Measurements from ENCODE around the gene ADH5. TPM values are rescaled to one million over a fixed set of nuclear protein-coding genes. Genes with fewer than 3 reads are reported as not detected.

ADH5 gene
- total RNA-seq, 1 experiment from 2014 or later, result 64.3 TPM

DNA sequence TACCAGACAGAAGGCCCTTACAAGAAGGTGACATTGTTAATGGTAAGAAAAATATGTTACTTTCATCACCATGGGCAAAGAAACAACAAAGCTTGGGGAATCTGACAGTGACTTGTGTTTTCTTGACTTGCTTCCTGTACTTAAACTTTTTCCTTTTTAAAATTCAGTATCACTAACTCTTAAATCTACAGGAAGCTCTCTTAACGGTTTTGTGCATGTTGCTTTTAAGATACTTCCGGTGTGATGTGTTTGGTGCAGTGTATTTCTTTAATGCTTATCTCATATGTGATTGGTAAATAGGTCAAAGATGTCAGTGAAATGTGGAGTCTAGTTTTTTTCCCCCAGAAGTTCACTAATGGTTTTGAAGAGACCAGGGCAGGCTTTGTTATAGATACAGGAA is 45.2 kb downstream of the ADH5 start:
- Histone ChIP-seq H3K9me2 (replicated peaks; ENCODE audit: insufficient read depth, low read length) (no peaks in the 10 kb centered on the region), H4K20me1 (ENCODE audit: insufficient read depth, low read depth, low read length) (no peaks in the 10 kb centered on the region), H3K4me1 (ENCODE audit: low read length) (no peaks in the 10 kb centered on the region), H2AFZ (ENCODE audit: low read length) (no peak overlapping the region), H3K27ac (ENCODE audit: low read length) (no peak overlapping the region), H3K4me2 (ENCODE audit: low read depth, low read length, poor library complexity, severe bottlenecking) (no peak overlapping the region), H3K9me3 (ENCODE audit: low read length) (peaks cover 5% of the 10 kb centered on the region; the same call in 1 of the 2 replicates), H3K4me3 (ENCODE audit: low read length) (no peak overlapping the region), H3K27me3 (ENCODE audit: low read length) (no peaks in the 10 kb centered on the region), H3K36me3 (ENCODE audit: insufficient read depth, low read length) (peaks cover 45% of the 10 kb centered on the region), H3K79me2 (ENCODE audit: low read length) (peaks cover 65% of the 10 kb centered on the region), H3K9ac (ENCODE audit: low read length) (no peak overlapping the region)
- no peak for DNase-seq

DNA sequence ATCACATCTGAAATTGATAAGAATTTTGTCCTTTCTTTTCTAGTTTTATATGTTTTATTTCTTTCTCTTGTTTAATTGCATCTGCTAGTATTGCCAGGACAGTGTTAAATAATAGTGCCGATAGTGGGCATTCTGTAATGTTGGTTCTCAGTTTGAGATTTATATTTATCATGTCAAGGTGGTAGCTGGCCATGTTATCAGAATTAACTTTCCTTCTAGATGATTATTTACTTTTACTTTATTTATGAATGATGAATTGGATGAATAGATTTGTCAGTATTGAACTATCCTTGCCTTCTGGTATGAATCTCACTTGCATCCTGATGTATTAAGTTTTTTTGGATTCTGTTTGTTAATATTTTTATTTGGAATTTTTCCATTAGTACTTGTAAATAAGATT is 50.4 kb downstream of the ADH5 start:
- DNase-seq, result no peak
- H3K9ac ChIP-seq (ENCODE audit: low read length), result no peak overlapping the region
- peaks cover 69% of the 10 kb centered on the region for H3K36me3 ChIP-seq (ENCODE audit: insufficient read depth, low read length)
- H4K20me1 ChIP-seq (ENCODE audit: insufficient read depth, low read depth, low read length), result no peaks in the 10 kb centered on the region
- no peak overlapping the region for H3K4me3 ChIP-seq (ENCODE audit: low read length)
- H2AFZ ChIP-seq (ENCODE audit: low read length), result no peak overlapping the region
- H3K79me2 ChIP-seq (ENCODE audit: low read length), result peaks cover 74% of the 10 kb centered on the region
- H3K27ac ChIP-seq (ENCODE audit: low read length), result no peak overlapping the region
- H3K9me2 ChIP-seq (replicated peaks; ENCODE audit: insufficient read depth, low read length), result no peaks in the 10 kb centered on the region
- no peaks in the 10 kb centered on the region for H3K27me3 ChIP-seq (ENCODE audit: low read length)
- peaks cover 20% of the 10 kb centered on the region for H3K9me3 ChIP-seq (ENCODE audit: low read length)
- H3K4me2 ChIP-seq (ENCODE audit: low read depth, low read length, poor library complexity, severe bottlenecking), result no peak overlapping the region
- no peaks in the 10 kb centered on the region for H3K4me1 ChIP-seq (ENCODE audit: low read length)

DNA sequence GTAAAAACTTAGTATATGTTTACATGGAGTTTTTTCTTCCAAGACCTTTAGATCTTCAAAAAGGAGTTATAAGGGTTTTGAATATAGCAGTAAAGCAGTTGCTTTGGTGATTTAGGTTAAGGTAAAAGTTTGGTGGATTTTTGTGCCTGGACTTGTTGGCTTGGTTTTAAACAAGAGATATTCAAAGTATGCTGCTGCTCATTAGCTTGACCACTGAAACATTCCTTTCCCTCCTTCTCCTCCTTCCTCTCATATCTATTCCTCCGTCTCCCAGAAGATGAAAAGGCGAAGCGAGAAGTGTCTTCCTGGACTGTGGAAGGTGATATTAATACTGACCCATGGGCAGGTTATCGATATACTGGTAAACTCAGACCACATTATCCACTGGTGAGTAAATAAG is 54.6 kb downstream of the ADH5 start:
- Histone ChIP-seq H3K36me3 (ENCODE audit: insufficient read depth, low read length) (peaks cover 86% of the 10 kb centered on the region), H3K9me2 (replicated peaks; ENCODE audit: insufficient read depth, low read length) (no peaks in the 10 kb centered on the region), H3K79me2 (ENCODE audit: low read length) (peaks cover 94% of the 10 kb centered on the region), H3K27ac (ENCODE audit: low read length) (no peak overlapping the region), H3K4me1 (ENCODE audit: low read length) (peaks cover 10% of the 10 kb centered on the region), H2AFZ (ENCODE audit: low read length) (no peak overlapping the region), H3K9ac (ENCODE audit: low read length) (no peak overlapping the region), H3K4me2 (ENCODE audit: low read depth, low read length, poor library complexity, severe bottlenecking) (no peak overlapping the region), H3K4me3 (ENCODE audit: low read length) (no peak overlapping the region), H3K9me3 (ENCODE audit: low read length) (peaks cover 20% of the 10 kb centered on the region), H3K27me3 (ENCODE audit: low read length) (no peaks in the 10 kb centered on the region), H4K20me1 (ENCODE audit: insufficient read depth, low read depth, low read length) (no peaks in the 10 kb centered on the region)
- DNase-seq, result no peak

DNA sequence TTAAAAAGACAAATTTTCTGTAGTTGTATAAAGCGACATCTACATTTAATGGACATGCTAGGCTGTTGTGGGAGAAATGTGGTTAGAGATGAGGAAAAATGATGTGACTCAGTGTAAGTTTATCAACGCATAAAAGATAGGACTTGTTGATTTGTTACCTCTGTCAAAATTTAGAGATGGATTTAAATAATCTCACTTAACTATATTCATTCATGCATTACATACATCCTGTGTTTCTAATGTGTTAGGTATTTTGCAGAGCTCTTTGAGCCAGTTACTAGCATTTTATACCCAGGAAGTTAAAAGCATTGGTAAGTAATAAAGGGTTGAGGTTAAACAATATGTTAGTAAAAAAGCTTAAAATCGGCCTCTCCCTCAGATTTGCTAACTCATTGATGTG is 58.7 kb downstream of the ADH5 start:
- Histone ChIP-seq H3K4me3 (ENCODE audit: low read length) (no peak overlapping the region), H3K4me1 (ENCODE audit: low read length) (peaks cover 20% of the 10 kb centered on the region), H3K27ac (ENCODE audit: low read length) (no peak overlapping the region), H3K9me3 (ENCODE audit: low read length) (peaks cover 5% of the 10 kb centered on the region; the same call in 1 of the 2 replicates), H2AFZ (ENCODE audit: low read length) (no peak overlapping the region), H3K4me2 (ENCODE audit: low read depth, low read length, poor library complexity, severe bottlenecking) (no peak overlapping the region), H3K9ac (ENCODE audit: low read length) (no peak overlapping the region), H3K9me2 (replicated peaks; ENCODE audit: insufficient read depth, low read length) (no peaks in the 10 kb centered on the region), H3K79me2 (ENCODE audit: low read length) (peaks cover 97% of the 10 kb centered on the region), H4K20me1 (ENCODE audit: insufficient read depth, low read depth, low read length) (no peaks in the 10 kb centered on the region), H3K36me3 (ENCODE audit: insufficient read depth, low read length) (peaks cover 48% of the 10 kb centered on the region), H3K27me3 (ENCODE audit: low read length) (no peaks in the 10 kb centered on the region)
- DNase-seq, result no peak

DNA sequence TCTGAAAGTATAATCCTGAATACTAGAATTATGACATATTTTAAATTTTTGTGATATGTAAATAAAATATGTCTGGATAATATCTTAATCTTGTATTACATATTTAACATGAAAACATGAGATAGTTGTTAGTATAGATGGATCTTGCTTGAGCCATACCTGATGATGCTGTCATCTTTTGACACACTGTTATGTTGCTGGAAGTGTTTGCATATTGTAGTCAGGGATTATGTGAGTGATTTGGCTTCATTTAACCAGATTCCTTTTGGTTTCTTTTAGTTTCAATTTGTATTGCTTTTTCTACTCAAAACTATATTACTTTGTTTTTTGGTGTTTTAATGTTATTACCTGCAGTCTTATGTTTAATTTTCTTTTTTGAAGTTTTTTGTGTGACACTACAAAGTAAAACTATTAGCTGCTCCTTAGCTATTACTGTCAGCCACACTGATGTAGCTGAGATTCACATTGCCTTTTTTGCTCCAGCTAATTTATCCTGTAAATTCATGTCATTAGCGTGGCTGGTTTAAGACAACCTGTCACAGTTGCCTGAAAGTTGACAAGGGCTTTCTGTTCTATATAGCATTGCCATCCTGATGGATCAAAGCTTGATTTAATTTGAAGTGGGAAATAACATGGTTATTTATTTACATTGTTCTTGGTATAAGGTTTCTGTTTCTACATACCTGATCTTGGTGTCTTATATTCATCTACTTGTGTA is 59.4 kb downstream of the ADH5 start:
- Histone ChIP-seq H4K20me1 (ENCODE audit: insufficient read depth, low read depth, low read length) (no peaks in the 10 kb centered on the region; the same call in 1 of the 2 replicates), H3K79me2 (ENCODE audit: low read length) (peaks cover 100% of the 10 kb centered on the region)

DNA sequence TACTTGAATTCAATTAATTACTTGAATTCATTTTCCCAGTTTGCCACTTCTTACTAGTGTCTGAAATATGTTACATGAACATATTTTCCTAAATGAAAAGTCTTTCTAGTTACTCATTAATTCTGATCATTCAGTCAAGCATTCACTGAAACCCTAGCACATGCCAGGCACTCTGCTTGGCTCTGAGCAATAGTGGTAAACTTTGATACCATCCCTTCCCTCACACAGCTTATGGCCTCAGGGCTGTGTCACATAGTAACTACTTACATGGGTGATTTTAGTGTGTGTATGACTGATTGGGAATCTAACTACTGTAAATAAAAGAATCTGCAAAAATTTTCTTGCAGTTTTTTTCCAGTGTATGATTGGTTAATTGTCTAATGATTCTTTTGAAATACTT is 60.4 kb downstream of the ADH5 start:
- Histone ChIP-seq H3K4me2 (ENCODE audit: low read depth, low read length, poor library complexity, severe bottlenecking) (no peak overlapping the region), H3K27me3 (ENCODE audit: low read length) (no peaks in the 10 kb centered on the region), H3K36me3 (ENCODE audit: insufficient read depth, low read length) (peaks cover 33% of the 10 kb centered on the region)

More for the DNA sequence above, 59.4 kb downstream of the ADH5 start:
- Histone ChIP-seq H3K4me2 (ENCODE audit: low read depth, low read length, poor library complexity, severe bottlenecking) (peak overlapping the region; percentile 3), H3K4me1 (ENCODE audit: low read length) (peaks cover 20% of the 10 kb centered on the region), H3K9ac (ENCODE audit: low read length) (no peak overlapping the region), H3K27me3 (ENCODE audit: low read length) (no peaks in the 10 kb centered on the region), H3K4me3 (ENCODE audit: low read length) (no peak overlapping the region), H3K9me2 (replicated peaks; ENCODE audit: insufficient read depth, low read length) (no peaks in the 10 kb centered on the region), H3K36me3 (ENCODE audit: insufficient read depth, low read length) (peaks cover 43% of the 10 kb centered on the region), H3K9me3 (ENCODE audit: low read length) (peaks cover 3% of the 10 kb centered on the region; the same call in 1 of the 2 replicates), H3K27ac (ENCODE audit: low read length) (no peak overlapping the region), H2AFZ (ENCODE audit: low read length) (no peak overlapping the region)
- DNase-seq, result no peak

DNA sequence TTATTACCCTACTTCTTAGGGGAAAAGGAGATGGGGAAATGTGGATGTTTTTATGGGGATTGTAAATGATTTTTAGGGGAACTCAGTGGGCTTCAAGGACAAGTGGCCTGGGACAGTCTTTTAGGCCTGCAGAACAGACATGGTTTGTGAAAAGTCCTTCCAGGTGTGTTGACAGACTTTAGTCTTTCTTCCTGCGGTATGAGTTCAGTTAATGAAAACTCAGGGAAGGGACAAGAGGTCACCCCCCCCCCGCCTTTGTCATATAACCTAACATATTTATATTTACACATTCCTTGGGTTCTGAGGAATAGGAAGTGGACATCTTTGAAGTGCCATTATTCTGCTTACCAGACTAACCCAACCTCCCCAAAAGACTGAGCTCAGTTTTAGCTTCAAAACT is 61.3 kb downstream of the ADH5 start:
- Histone ChIP-seq H3K9me3 (ENCODE audit: low read length) (no peaks in the 10 kb centered on the region), H3K79me2 (ENCODE audit: low read length) (peaks cover 100% of the 10 kb centered on the region), H3K4me1 (ENCODE audit: low read length) (peaks cover 20% of the 10 kb centered on the region), H3K27me3 (ENCODE audit: low read length) (no peaks in the 10 kb centered on the region), H3K27ac (ENCODE audit: low read length) (no peak overlapping the region), H3K4me2 (ENCODE audit: low read depth, low read length, poor library complexity, severe bottlenecking) (no peak overlapping the region), H3K9ac (ENCODE audit: low read length) (no peak overlapping the region), H3K4me3 (ENCODE audit: low read length) (no peak overlapping the region), H2AFZ (ENCODE audit: low read length) (no peak overlapping the region), H3K36me3 (ENCODE audit: insufficient read depth, low read length) (peaks cover 31% of the 10 kb centered on the region), H4K20me1 (ENCODE audit: insufficient read depth, low read depth, low read length) (no peaks in the 10 kb centered on the region; the same call in 1 of the 2 replicates), H3K9me2 (replicated peaks; ENCODE audit: insufficient read depth, low read length) (no peaks in the 10 kb centered on the region)
- DNase-seq, result no peak

More for the DNA sequence above, 60.4 kb downstream of the ADH5 start:
- Histone ChIP-seq H3K9ac (ENCODE audit: low read length) (no peak overlapping the region), H3K9me2 (replicated peaks; ENCODE audit: insufficient read depth, low read length) (no peaks in the 10 kb centered on the region), H3K27ac (ENCODE audit: low read length) (no peak overlapping the region), H4K20me1 (ENCODE audit: insufficient read depth, low read depth, low read length) (no peaks in the 10 kb centered on the region; the same call in 1 of the 2 replicates), H2AFZ (ENCODE audit: low read length) (no peak overlapping the region), H3K9me3 (ENCODE audit: low read length) (no peaks in the 10 kb centered on the region), H3K4me1 (ENCODE audit: low read length) (peaks cover 20% of the 10 kb centered on the region), H3K79me2 (ENCODE audit: low read length) (peaks cover 100% of the 10 kb centered on the region), H3K4me3 (ENCODE audit: low read length) (no peak overlapping the region)
- no peak for DNase-seq

DNA sequence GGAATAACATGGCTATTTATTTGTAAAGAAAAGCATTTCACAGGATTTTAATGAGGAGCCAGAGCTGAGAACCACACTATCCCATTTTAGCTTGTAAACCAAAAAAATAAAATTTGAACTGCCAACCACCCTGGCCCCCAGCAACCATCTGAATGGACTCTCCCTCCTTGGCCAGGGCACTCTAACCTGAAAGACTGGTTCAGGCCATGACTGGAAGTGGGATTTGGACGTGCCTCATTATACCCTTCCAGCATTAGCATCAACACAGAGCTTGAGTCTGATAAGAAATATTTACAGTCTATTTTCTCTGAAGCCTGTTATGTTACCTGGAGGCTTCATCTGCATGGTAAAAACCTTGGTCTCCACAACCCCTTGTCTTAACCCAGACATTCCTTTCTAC is 63.1 kb downstream of the ADH5 start:
- H3K79me2 ChIP-seq (ENCODE audit: low read length), result peaks cover 100% of the 10 kb centered on the region
- no peak overlapping the region for H3K27ac ChIP-seq (ENCODE audit: low read length)
- peaks cover 24% of the 10 kb centered on the region for H3K36me3 ChIP-seq (ENCODE audit: insufficient read depth, low read length)
- H3K4me1 ChIP-seq (ENCODE audit: low read length), result peaks cover 20% of the 10 kb centered on the region
- H3K9ac ChIP-seq (ENCODE audit: low read length), result no peak overlapping the region
- no peak for DNase-seq
- H3K9me3 ChIP-seq (ENCODE audit: low read length), result peaks cover 5% of the 10 kb centered on the region; the same call in 1 of the 2 replicates
- no peaks in the 10 kb centered on the region; the same call in 1 of the 2 replicates for H4K20me1 ChIP-seq (ENCODE audit: insufficient read depth, low read depth, low read length)
- H2AFZ ChIP-seq (ENCODE audit: low read length), result no peak overlapping the region
- H3K9me2 ChIP-seq (replicated peaks; ENCODE audit: insufficient read depth, low read length), result no peaks in the 10 kb centered on the region
- no peak overlapping the region for H3K4me2 ChIP-seq (ENCODE audit: low read depth, low read length, poor library complexity, severe bottlenecking)
- H3K27me3 ChIP-seq (ENCODE audit: low read length), result no peaks in the 10 kb centered on the region
- no peak overlapping the region for H3K4me3 ChIP-seq (ENCODE audit: low read length)

Data from Karpas-422 (cell line).